ENCODE measurements around the gene GALNS.
A peak's percentile ranks its signal among the peaks of the same experiment; 100 is the strongest.

GALNS gene

DNA sequence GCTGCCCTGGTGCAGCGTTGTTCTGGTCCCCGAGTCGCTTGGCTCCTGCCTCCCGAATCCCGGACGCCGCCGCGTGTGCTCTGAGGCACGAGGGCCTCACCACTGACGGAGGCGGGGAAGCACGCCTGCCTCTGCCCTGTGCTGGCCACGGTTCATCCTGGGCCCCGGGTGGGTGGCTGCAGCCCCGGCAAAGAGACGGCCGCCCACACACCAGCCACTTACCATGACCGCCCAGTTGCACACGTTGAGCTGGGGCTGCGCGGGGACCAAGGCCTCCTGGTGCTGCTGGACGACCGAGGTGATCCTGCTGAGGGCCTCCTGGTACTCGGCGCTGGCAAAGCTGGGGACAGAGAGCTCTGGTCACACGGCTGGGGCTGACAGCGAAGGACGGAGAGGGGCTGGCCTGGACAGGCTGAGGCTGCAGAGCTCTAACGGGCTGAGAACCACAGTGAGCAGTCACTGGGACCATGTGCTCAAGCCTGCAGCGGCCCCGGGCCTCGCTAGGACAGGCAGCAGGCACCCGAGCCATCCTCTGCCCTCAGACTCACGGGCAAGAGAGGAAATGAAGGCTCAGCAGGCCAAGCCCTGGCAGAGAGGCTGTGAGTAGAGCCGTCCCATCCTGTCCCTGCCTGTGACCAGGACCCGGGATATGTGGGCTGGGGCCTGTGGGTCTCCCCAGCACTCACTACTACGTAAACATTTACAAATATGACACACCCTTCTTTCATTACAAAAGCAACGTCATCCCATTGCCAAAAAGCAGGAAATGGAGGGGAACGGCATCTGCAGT lies 38.8 kb downstream of the GALNS start:
- DNase-seq (ENCODE audit: low spot score): no peak

DNA sequence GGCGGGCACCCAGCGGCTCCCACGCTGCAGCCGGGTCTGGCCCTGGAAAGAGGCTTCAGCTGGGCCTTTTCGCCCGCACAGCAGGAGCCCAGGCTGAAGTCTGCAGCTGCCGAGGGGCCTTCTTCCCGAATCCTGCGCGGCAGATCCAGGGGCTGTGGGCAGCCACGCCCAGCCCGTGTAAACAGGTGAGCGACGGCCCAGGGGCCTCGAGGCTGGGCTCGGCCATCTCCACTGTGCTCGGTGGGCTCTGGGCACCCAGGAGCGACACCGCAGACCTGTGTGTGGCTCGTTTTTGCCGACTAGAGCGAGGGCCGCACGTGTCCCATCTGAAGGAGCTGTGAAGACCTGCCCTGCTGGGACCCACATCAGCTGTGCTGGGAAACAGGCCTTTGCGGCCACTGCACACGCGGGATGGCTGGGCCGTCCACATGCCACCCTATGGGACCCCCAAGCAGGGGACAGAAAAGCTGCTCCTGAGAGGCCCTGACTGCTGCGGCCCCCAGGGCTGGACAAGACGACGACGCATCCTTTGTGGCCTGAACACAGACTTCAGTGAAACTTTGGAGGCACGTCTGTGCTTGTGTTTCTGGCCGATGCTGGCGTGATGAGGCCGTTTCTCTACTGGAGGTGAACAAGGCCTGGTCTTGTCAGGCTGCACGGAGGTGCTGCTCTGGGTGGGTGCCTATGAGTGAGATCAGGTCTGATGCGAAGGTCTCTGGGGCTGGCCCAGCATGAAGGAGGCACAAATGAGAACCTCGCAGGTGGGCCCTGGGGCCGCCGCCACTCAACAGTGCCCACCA lies 39.8 kb downstream of the GALNS start:
- no peak for DNase-seq (ENCODE audit: low spot score)

DNA sequence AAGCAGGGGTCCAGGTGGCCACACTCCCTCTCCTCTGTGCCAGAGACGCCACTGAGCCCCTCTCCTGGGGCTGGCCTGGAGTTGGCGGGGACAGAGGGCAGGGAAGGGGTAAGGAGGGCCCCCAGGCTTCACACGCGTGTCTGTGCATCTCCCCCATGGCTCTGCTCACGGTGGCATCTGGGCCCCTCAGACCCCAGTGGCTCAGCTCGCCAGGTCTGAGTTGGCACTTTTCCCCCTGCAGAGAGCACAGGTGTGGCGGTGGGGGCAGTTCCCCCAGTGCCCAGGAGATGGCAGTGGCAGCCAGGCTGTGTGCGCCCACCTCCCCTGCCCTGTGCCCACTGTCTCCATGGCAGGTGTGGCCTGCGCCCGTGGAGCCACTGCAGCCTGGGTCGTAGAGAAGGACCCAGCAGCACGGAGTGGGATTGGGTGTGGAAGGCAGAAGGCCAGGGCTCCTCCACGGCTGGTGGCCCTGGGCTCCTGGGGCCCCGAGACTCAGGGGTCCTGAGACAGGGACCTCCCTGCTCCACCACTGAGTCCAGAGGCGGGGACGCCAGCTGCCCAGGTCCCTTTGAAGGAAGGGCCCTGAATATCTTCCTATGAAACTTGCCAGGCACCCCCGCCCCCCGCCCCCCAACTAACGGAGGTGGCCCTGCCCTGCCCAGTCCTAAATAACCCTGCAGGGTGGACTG lies 40.7 kb downstream of the GALNS start:
- DNase-seq (ENCODE audit: low spot score): no peak

GRCh38 chr16:88815227-88815626 lies 41.5 kb downstream of the GALNS start:
- no peak for DNase-seq (ENCODE audit: low spot score)

DNA sequence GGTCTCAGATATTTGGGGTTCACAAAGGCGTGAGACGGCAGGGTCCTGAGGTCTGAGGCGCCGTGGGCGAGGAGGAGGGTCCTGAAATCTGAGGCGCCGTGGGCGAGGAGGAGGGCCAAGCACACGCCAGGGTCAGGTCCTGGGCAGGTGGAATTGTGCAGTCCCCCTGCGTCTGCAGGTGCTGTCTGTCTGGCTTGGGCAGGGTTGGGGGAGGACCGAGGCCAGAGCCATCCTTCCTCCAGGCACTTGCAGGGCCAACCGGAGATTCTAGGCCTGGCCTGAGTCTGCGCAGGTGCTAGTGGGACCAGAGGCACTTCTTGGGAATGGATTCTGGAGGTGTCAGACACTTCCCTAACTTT lies 42.6 kb downstream of the GALNS start:
- DNase-seq (ENCODE audit: low spot score): no peak

DNA sequence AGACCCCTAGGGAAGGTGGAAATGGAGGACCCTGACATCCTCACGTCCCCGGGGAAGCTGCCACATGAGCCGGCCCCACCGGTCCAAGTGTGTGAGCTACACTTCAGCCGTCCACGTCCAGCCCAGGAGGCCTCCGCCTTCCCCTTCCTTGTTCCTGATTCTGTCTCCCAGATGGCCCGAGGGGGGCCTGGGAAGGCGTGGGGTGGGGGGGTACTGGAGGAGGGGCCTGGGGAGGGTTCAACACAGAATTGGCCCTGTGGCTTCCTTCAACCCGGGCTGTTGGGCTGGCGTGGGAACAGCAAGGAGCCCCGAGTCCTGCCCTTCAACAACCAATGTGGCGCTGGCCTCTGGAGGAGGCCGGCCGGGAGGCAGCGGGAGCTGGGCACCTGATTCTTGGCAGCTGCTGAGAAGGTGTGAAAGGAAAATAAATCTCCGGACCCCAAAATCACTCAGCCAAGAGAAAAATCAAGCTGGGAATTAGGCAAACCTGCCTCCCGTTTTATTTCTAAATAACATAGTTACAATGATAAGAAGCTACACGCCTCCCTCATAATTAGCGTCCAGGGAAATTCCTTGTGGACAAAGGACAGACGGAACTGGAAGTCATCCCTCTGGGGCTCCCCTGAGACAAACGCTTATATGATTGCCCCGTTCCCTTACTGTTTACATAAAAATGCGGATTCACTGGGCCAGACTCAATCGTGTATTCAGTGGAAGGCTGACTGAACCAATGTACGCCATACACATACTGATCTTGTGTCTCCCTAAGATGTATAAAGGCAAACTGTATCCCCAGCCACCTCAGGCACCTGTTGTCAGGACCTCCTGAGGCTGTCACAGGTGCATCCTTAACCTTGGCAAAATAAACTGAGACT lies 43.2 kb downstream of the GALNS start:
- no peak for DNase-seq (ENCODE audit: low spot score)

DNA sequence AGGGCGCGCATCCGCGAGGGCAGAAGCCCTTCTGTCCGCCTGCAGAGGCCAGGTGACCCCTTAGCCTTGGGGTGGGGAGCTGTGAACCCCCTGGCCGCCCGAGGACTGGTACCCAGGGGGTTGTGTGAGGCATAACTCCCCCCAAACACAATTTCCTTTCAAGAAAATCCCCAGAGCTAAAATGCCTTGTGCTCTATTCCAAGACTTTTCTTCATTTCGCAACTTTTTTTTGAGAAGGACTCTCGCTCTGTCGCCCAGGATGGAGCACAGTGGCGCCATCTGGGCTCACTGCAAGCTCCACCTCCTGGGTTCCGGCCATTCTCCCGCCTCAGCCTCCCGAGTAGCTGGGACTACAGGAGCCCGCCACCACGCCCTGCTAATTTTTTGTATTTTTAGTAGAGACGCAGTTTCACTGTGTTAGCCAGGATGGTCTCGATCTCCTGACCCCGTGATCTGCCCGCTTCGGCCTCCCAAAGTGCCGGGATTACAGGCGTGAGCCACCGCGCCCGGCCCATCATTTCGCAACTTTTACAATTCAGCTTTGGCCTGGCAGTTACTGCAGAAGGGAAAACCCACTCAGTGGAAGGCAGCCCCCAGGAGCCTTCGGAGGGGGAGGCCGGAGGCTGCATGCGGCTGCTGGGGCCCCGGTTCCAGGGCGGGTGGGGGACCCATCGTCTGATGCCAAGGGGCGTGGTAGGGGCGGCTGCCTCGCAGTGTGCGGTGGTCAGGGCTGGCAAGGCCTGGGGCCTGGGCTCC lies 44.1 kb downstream of the GALNS start:
- no peak for DNase-seq (ENCODE audit: low spot score)

GRCh38 chr16:88811769-88812512 lies 44.8 kb downstream of the GALNS start, which contains the start of gene APRT:
Gene APRT (minus strand): TSS chr16:88811928. CDS start chr16:88811899, 29 bp downstream.
- peak; percentile 99 for DNase-seq (ENCODE audit: low spot score)

- peak; percentile 87 for DNase-seq (ENCODE audit: low spot score)
Measured at GRCh38 chr16:88810912-88811768, 45.6 kb downstream of the GALNS start.

DNA sequence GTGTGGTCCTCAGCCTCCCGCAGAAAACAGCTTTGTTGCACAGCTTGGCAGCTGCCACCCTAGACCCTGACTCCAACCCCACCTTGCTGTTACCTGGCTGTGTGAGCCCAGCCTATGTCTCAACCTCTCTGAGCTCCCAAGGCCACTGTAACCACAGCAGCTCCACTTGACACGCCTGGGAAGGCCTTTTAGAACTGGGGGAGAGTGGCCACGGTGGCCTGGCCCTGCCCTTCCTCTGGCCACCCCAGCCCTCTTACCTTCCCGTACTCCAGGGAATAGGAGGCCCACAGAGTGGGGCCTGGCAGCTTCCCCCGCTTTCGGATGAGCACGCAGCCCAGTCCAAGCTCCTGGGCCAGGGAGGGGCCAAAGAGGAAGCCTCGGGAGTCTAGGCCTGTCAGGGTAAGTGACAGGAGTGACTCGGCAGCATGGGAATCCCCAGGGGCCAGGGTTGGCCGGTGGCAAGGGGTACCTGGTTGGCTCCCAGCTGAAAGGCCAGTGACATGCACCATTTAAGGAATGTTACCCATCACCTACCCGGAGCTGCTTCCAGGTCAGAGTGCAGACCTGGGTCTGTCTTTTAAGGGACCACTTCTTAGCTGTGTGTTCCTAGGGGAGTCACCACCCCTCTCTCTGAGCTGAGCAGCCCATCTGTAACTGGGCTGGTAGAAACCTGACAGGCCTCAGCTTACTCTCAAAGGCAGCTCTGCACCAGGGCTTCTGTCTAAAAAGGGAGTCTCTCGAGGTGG lies 46.4 kb downstream of the GALNS start:
- DNase-seq (ENCODE audit: low spot score): no peak

- DNase-seq (ENCODE audit: low spot score): no peak
Measured at GRCh38 chr16:88809676-88810165, 47.0 kb downstream of the GALNS start.

GRCh38 chr16:88809068-88809675 lies 47.6 kb downstream of the GALNS start:
- no peak for DNase-seq (ENCODE audit: low spot score)

DNA sequence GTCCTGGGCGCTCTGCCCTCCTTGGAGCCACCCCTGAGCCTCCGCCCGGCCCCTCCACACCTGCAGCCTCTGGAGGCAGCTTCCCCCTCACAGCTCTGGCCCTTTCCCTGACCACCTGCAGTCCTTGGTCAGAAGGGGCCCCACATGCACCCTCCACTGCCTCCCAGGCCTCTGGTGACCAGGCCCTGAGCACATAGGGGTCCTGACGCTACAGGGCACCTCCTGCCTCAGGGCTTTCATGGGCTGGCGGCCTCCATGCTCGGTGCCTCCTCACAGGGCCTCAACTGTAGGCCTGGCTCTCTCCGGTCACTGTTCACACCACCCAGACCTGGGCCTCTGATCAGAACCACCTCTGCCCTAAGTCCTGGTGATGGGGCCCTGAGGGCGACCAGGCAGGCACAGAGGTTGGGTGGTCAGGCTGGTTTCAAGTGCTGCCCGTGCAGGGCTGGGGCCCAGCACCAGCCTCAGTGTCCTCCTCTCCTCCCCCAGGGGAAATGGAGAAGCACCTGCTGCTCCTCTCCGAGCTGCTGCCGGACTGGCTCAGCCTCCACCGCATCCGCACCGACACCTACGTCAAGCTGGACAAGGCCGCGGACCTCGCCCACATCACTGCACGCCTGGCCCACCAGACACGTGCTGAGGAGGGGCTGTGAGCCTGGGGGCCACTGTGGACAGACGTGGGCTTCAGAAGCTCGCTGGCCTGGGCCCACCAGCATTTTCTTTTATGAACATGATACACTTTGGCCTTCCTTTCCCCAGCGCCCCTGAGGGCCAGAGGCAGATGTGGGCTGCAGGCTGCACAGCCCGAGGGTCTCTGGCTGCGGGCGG lies 48.9 kb downstream of the GALNS start:
- no peak for DNase-seq (ENCODE audit: low spot score)

- DNase-seq (ENCODE audit: low spot score): no peak
Measured at GRCh38 chr16:88807142-88807625, 49.6 kb downstream of the GALNS start.

GRCh38 chr16:88806491-88807111 lies 50.1 kb downstream of the GALNS start:
- no peak for DNase-seq (ENCODE audit: low spot score)

GRCh38 chr16:88805887-88806393 lies 50.8 kb downstream of the GALNS start:
- no peak for DNase-seq (ENCODE audit: low spot score)

Measured in hepatic stellate cell (primary cell).